Embryonic facial prominence (tissue), 1 donor: ENCODE measurements around the gene KCTD10.
A peak's percentile ranks its signal among the peaks of the same experiment; 100 is the strongest.

Source experiments
- DNase-seq: peaks from one replicate; pipeline ENCODE4 v3.0.0-alpha.2; 2016; ENCODE audit errors: extremely low spot score

KCTD10 gene

GRCh38 chr12:109477185-109477962, at the start of gene KCTD10, which contains the start of gene UBE3B:
KCTD10 (minus strand) TSS chr12:109477300; CDS start chr12:109477262, 38 bp downstream.
UBE3B (plus strand) TSS chr12:109477634; CDS start chr12:109483552, 5,918 bp downstream.
- DNase-seq, result peak; percentile 81

- no peak for DNase-seq
Measured at GRCh38 chr12:109525279-109525585, 48.1 kb upstream of the KCTD10 start.

- DNase-seq, result no peak
Measured at GRCh38 chr12:109524466-109525278, 47.6 kb upstream of the KCTD10 start.

- no peak for DNase-seq
Measured at GRCh38 chr12:109523504-109523903, 46.4 kb upstream of the KCTD10 start.

DNA sequence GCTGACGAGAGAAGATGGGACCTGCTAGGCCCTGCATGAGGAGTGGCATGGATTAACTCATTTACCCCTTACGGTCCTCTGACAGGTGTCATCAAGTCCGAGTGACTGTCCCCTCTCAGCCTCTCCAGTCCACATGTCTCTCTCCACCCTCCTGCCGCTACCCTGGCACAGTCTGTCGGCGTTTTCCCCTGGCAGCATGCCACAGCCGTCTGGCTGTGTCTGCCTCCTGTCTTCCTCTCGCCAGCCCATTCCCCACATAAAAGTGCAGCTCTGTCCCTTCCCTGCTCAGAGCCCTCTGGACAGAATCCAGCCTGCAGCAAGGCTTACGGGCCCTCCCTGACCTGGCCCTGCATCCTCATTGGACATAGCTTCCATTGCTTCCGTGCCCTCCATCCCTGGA, 46.0 kb upstream of the KCTD10 start:
- no peak for DNase-seq

GRCh38 chr12:109521831-109522230, 44.7 kb upstream of the KCTD10 start:
- no peak for DNase-seq

- DNase-seq, result no peak
Measured at GRCh38 chr12:109519787-109520186, 42.7 kb upstream of the KCTD10 start.

- DNase-seq, result no peak
Measured at GRCh38 chr12:109518820-109519665, 41.9 kb upstream of the KCTD10 start.

- DNase-seq, result no peak
Measured at GRCh38 chr12:109517619-109518018, 40.5 kb upstream of the KCTD10 start.

GRCh38 chr12:109513977-109514376, 36.9 kb upstream of the KCTD10 start:
- no peak for DNase-seq

- no peak for DNase-seq
Measured at GRCh38 chr12:109513051-109513450, 36.0 kb upstream of the KCTD10 start.

- DNase-seq, result no peak
Measured at GRCh38 chr12:109512608-109513007, 35.5 kb upstream of the KCTD10 start.

GRCh38 chr12:109510196-109510595, 33.1 kb upstream of the KCTD10 start:
- no peak for DNase-seq

DNA sequence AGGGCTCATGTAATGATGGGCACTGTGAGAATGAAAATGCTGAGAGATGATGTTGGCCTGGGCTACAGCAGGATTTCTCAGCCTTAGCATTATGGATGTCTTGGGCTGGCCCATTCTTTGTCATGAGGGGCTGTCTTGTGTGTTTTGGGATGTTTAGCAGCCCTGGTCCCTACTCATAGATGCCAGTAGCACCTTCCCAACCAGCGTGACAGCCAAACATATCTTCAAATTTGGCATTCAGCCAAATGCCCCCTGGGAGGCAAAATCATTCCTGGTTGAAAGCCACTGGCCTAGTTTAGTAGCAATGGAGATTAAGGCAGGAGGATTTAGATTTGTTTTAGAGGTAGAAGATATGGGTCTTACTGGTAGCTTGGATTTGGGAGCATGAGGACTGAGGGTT, 27.0 kb upstream of the KCTD10 start:
- no peak for DNase-seq

DNA sequence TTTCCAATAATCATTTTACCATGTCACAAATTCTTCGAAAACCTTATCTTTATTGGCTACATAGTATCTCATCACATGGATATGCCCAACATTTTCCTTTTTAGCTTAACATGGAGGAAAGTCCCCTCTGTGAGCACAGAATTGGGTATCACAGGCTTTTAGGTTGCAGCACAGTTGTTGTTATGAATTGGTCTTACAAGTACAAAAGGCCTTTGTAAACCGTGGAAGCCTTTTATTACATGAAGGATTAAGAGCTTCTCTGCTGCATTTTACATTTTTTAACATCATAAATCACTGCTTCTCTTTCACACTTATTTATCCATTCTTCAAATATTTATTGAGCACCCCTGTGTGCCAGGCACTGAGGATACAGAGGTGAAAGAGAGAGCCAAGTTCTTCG, 26.5 kb upstream of the KCTD10 start:
- DNase-seq, result no peak

- DNase-seq, result no peak
Measured at GRCh38 chr12:109502332-109502731, 25.2 kb upstream of the KCTD10 start.

- no peak for DNase-seq
Measured at GRCh38 chr12:109501299-109501698, 24.2 kb upstream of the KCTD10 start.

GRCh38 chr12:109500406-109501185, 23.5 kb upstream of the KCTD10 start:
- DNase-seq, result no peak

- DNase-seq, result no peak
Measured at GRCh38 chr12:109497675-109498074, 20.6 kb upstream of the KCTD10 start.

- no peak for DNase-seq
Measured at GRCh38 chr12:109496306-109496705, 19.2 kb upstream of the KCTD10 start.

DNA sequence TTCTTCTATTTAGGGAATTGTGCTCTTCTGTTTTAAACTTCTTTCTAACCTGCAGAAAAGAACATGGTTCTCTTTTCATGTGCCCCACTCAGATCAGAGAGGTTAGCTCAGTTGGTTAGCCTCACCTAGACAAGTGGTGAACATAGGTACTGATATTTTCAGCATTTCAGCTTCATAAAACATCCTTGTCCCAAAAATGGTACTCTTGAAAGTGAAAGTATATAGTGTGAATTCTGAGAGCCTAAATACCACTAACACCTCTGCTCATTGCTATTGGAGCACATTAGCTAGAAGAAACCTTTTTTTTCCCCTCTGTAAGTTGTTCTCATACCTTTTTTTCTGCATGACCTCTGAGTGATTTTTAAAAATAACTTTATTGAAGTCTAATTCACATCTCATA, 17.9 kb upstream of the KCTD10 start:
- DNase-seq, result no peak
